Neuronal stem cell (in vitro differentiated cells): ENCODE data around the gene GNPTAB.

Experiments used
- DNase-seq: peaks from one replicate; pipeline ENCODE4 v3.0.0-alpha.2; 2013; ENCODE audit warnings: low spot score
- H2AFZ ChIP-seq: one replicate; pipeline ENCODE4 v1.6.1; 2013; ENCODE audit warnings: mild to moderate bottlenecking, low read length, inconsistent platforms
- H2AK5ac ChIP-seq: 2 replicates; pipeline ENCODE4 v1.6.1; 2013; ENCODE audit warnings: low read depth, mild to moderate bottlenecking, inconsistent platforms, low read length, moderate library complexity, mixed read lengths
- H2BK120ac ChIP-seq: 2 replicates; pipeline ENCODE4 v1.6.1; 2013; ENCODE audit warnings: low read depth, mild to moderate bottlenecking, inconsistent platforms, low read length, moderate library complexity, mixed read lengths
- H2BK12ac ChIP-seq: one replicate; pipeline ENCODE4 v1.6.1; 2013; ENCODE audit warnings: low read length, inconsistent platforms
- H2BK15ac ChIP-seq: 2 replicates; pipeline ENCODE4 v1.6.1; 2013; ENCODE audit warnings: mild to moderate bottlenecking, low read length, inconsistent platforms, mixed read lengths
- H2BK5ac ChIP-seq: one replicate; pipeline ENCODE4 v1.6.1; 2013; ENCODE audit warnings: inconsistent platforms, mild to moderate bottlenecking, low read length, moderate library complexity
- H3K14ac ChIP-seq: one replicate; pipeline ENCODE4 v1.6.1; 2013; ENCODE audit warnings: low read length, inconsistent platforms
- H3K18ac ChIP-seq: 2 replicates; pipeline ENCODE4 v1.6.1; 2013; ENCODE audit warnings: low read length, inconsistent platforms
- H3K23ac ChIP-seq: 2 replicates; pipeline ENCODE4 v1.6.1; 2013; ENCODE audit warnings: low read depth, mild to moderate bottlenecking, mixed read lengths, low read length, inconsistent platforms; ENCODE audit not compliant: poor library complexity
- H3K27ac ChIP-seq: replicated peaks from 3 replicates; pipeline ENCODE4 v1.5.1; 2013; ENCODE audit warnings: low read length, inconsistent platforms
- H3K27me3 ChIP-seq, 3 experiments: 2 replicates each; pipeline ENCODE4 v1.6.1; 2013; ENCODE audit warnings: low read length in 3 of 3, mild to moderate bottlenecking in 2 of 3, inconsistent platforms in 1 of 3, low read depth in 1 of 3, mixed read lengths in 1 of 3, moderate library complexity in 1 of 3; ENCODE audit not compliant: control insufficient read depth in 3 of 3, insufficient read depth in 3 of 3
- H3K36me3 ChIP-seq, 2 donors: replicated peaks in 1 of 2; 2 replicates each; pipeline ENCODE4 v1.6.1; 2013; ENCODE audit warnings: low read length in 2 of 2; ENCODE audit not compliant: control insufficient read depth in 2 of 2, insufficient read depth in 2 of 2
- H3K4ac ChIP-seq: 2 replicates; pipeline ENCODE4 v1.6.1; 2013; ENCODE audit warnings: inconsistent platforms, mild to moderate bottlenecking, low read length, moderate library complexity
- H3K4me1 ChIP-seq, 2 donors: 1 replicate in 1 of 2; 2 replicates in 1 of 2; pipeline ENCODE4 v1.6.1; 2013; ENCODE audit warnings: low read length in 2 of 2, low read depth in 1 of 2; ENCODE audit not compliant: control insufficient read depth in 2 of 2, insufficient read depth in 1 of 2
- H3K4me2 ChIP-seq: one replicate; pipeline ENCODE4 v1.6.1; 2013; ENCODE audit warnings: mild to moderate bottlenecking, low read length, inconsistent platforms; ENCODE audit not compliant: insufficient read depth, poor library complexity, severe bottlenecking
- H3K4me3 ChIP-seq, 2 donors: 2 replicates each; pipeline ENCODE4 v1.5.1; 2013; ENCODE audit warnings: low read length in 2 of 2, mild to moderate bottlenecking in 2 of 2, inconsistent platforms in 1 of 2, moderate library complexity in 1 of 2
- H3K79me1 ChIP-seq: one replicate; pipeline ENCODE4 v1.6.1; 2013; ENCODE audit warnings: low read depth, mild to moderate bottlenecking, inconsistent platforms, low read length, moderate library complexity
- H3K9ac ChIP-seq: one replicate; pipeline ENCODE4 v1.6.1; 2013; ENCODE audit warnings: mild to moderate bottlenecking, low read depth, low read length, inconsistent platforms; ENCODE audit not compliant: poor library complexity
- H3K9me3 ChIP-seq, 2 donors: replicated peaks in 1 of 2; 2 replicates each; pipeline versions ENCODE3 to v1.6.1; 2013; ENCODE audit warnings: low read length in 2 of 2, mild to moderate bottlenecking in 2 of 2, inconsistent platforms in 1 of 2, low read depth in 1 of 2, mixed read lengths in 1 of 2, moderate library complexity in 1 of 2; ENCODE audit not compliant: control insufficient read depth in 2 of 2, insufficient read depth in 1 of 2
- H4K8ac ChIP-seq: one replicate; pipeline ENCODE4 v1.6.1; 2013; ENCODE audit warnings: low read depth, mild to moderate bottlenecking, inconsistent platforms, low read length, moderate library complexity
- H4K91ac ChIP-seq: one replicate; pipeline ENCODE4 v1.6.1; 2013; ENCODE audit warnings: low read length, low read depth, mild to moderate bottlenecking, inconsistent platforms; ENCODE audit not compliant: poor library complexity
- WGBS, 2 donors: extraction: QIAGEN DNeasy Blood & Tissue Kit; methylation state at CpG; one replicate each; pipeline ENCODE4 v1.1.7; 2013; ENCODE audit warnings: missing lambda C conversion rate in 2 of 2, mixed read lengths in 1 of 2; ENCODE audit not compliant: insufficient read length in 2 of 2, insufficient replicate concordance in 1 of 2; ENCODE audit errors: extremely low coverage in 2 of 2; 5-methylcytosine and 5-hydroxymethylcytosine counted together

GNPTAB gene

GRCh38 chr12:101852998-101853397 lies 22.2 kb upstream of the GNPTAB start:
- H2AK5ac ChIP-seq, result no peak overlapping the region
- H3K4ac ChIP-seq, result no peak overlapping the region
- no peaks in the 10 kb centered on the region for H3K36me3 ChIP-seq
- H3K4me3 ChIP-seq, result no peak overlapping the region
- no peak overlapping the region for H3K27ac ChIP-seq
- H3K4me1 ChIP-seq, result no peaks in the 10 kb centered on the region
- H3K79me1 ChIP-seq, result no peaks in the 10 kb centered on the region
- H3K9ac ChIP-seq, result no peak overlapping the region
- no peak for DNase-seq
- no peaks in the 10 kb centered on the region for H3K9me3 ChIP-seq
- no peak overlapping the region for H2BK5ac ChIP-seq
- H3K27me3 ChIP-seq, result no peaks in the 10 kb centered on the region
- H3K18ac ChIP-seq, result no peak overlapping the region
- no peak overlapping the region for H2BK12ac ChIP-seq
- H4K8ac ChIP-seq, result no peak overlapping the region
- H2BK120ac ChIP-seq, result no peak overlapping the region
- H3K14ac ChIP-seq, result no peak overlapping the region
- no peak overlapping the region for H2AFZ ChIP-seq
- no peak overlapping the region for H4K91ac ChIP-seq
- H3K23ac ChIP-seq, result no peak overlapping the region
- H3K4me2 ChIP-seq, result no peak overlapping the region
- H2BK15ac ChIP-seq, result no peak overlapping the region

- no peaks in the 10 kb centered on the region for H3K27me3 ChIP-seq
- H3K9ac ChIP-seq, result no peak overlapping the region
- no peak overlapping the region for H4K91ac ChIP-seq
- WGBS, 2 donors, result no CpG with 5 or more reads among the region's 1 CpG
- no peak overlapping the region for H3K14ac ChIP-seq
- no peak overlapping the region for H2BK5ac ChIP-seq
- no peak overlapping the region for H2BK12ac ChIP-seq
- no peak overlapping the region for H3K4me3 ChIP-seq
- H3K4ac ChIP-seq, result no peak overlapping the region
- H3K9me3 ChIP-seq, result no peaks in the 10 kb centered on the region
- no peaks in the 10 kb centered on the region for H3K79me1 ChIP-seq
- no peak overlapping the region for H2BK120ac ChIP-seq
- H3K27ac ChIP-seq, result no peak overlapping the region
- H3K36me3 ChIP-seq, result no peaks in the 10 kb centered on the region
- H2AK5ac ChIP-seq, result no peak overlapping the region
- no peak overlapping the region for H3K4me2 ChIP-seq
- DNase-seq, result no peak
- H4K8ac ChIP-seq, result no peak overlapping the region
- H2BK15ac ChIP-seq, result no peak overlapping the region
- no peak overlapping the region for H3K18ac ChIP-seq
- no peaks in the 10 kb centered on the region for H3K4me1 ChIP-seq
- no peak overlapping the region for H3K23ac ChIP-seq
- no peak overlapping the region for H2AFZ ChIP-seq
Observed at GRCh38 chr12:101850199-101850598, 19.4 kb upstream of the GNPTAB start.

- no peak overlapping the region for H3K4me2 ChIP-seq
- H3K9ac ChIP-seq, result no peak overlapping the region
- no peak overlapping the region for H2BK120ac ChIP-seq
- no peak overlapping the region for H3K27ac ChIP-seq
- H3K27me3 ChIP-seq, result no peaks in the 10 kb centered on the region
- no peak for DNase-seq
- H3K9me3 ChIP-seq, result no peaks in the 10 kb centered on the region
- no peaks in the 10 kb centered on the region for H3K79me1 ChIP-seq
- H3K4ac ChIP-seq, result no peak overlapping the region
- H2BK15ac ChIP-seq, result no peak overlapping the region
- H4K91ac ChIP-seq, result no peak overlapping the region
- no peak overlapping the region for H3K18ac ChIP-seq
- no peak overlapping the region for H3K23ac ChIP-seq
- no peak overlapping the region for H4K8ac ChIP-seq
- no peak overlapping the region for H3K14ac ChIP-seq
- no peak overlapping the region for H2AFZ ChIP-seq
- no peak overlapping the region for H2BK12ac ChIP-seq
- H3K4me1 ChIP-seq, result no peaks in the 10 kb centered on the region
- H3K36me3 ChIP-seq, result no peaks in the 10 kb centered on the region
- no peak overlapping the region for H3K4me3 ChIP-seq
- WGBS, 2 donors, result no CpG with 5 or more reads among the region's 5 CpGs
- no peak overlapping the region for H2AK5ac ChIP-seq
- H2BK5ac ChIP-seq, result no peak overlapping the region
Observed at GRCh38 chr12:101847325-101847724, 16.6 kb upstream of the GNPTAB start.

- no peak overlapping the region for H4K8ac ChIP-seq
- WGBS, 2 donors, result no CpG with 5 or more reads among the region's 5 CpGs
- no peak overlapping the region for H2BK120ac ChIP-seq
Observed at GRCh38 chr12:101845137-101845711, 14.5 kb upstream of the GNPTAB start.

More at GRCh38 chr12:101845137-101845711, 14.5 kb upstream of the GNPTAB start:
- no peak overlapping the region for H3K9ac ChIP-seq
- H4K91ac ChIP-seq, result no peak overlapping the region
- H2BK5ac ChIP-seq, result no peak overlapping the region
- H3K14ac ChIP-seq, result no peak overlapping the region
- no peak overlapping the region for H2AFZ ChIP-seq
- no peaks in the 10 kb centered on the region for H3K79me1 ChIP-seq
- H2AK5ac ChIP-seq, result no peak overlapping the region
- no peaks in the 10 kb centered on the region for H3K4me1 ChIP-seq
- H3K23ac ChIP-seq, result no peak overlapping the region
- H3K36me3 ChIP-seq, result no peaks in the 10 kb centered on the region
- no peak overlapping the region for H2BK15ac ChIP-seq
- no peak overlapping the region for H3K4ac ChIP-seq
- DNase-seq, result no peak
- H3K4me2 ChIP-seq, result no peak overlapping the region
- no peak overlapping the region for H3K4me3 ChIP-seq
- H3K27me3 ChIP-seq, result no peaks in the 10 kb centered on the region
- no peaks in the 10 kb centered on the region for H3K9me3 ChIP-seq
- H3K27ac ChIP-seq, result no peak overlapping the region
- H3K18ac ChIP-seq, result no peak overlapping the region
- H2BK12ac ChIP-seq, result no peak overlapping the region
